KMS-11 (cell line): Measurements from ENCODE around the gene ACTR3C.
"Not testable (repeated sequence)": the region's sequence is repeated elsewhere in the genome, so short reads cannot be mapped to it uniquely, and the experiment has no call there.

Experiments used
- H2AFZ ChIP-seq: fragments of 200-600 bp; sonication (generic); 2 replicates; pipeline ENCODE4 v1.6.1; 2016; ENCODE audit warnings: antibody characterized with exemption, mixed run types, low read depth
- H3K27ac ChIP-seq: fragments of 200-600 bp; sonication (generic); 2 replicates; pipeline ENCODE4 v1.6.1; 2016; ENCODE audit warnings: mild to moderate bottlenecking, mixed run types
- H3K27me3 ChIP-seq: fragments of 200-600 bp; sonication (generic); 2 replicates; pipeline ENCODE4 v1.6.1; 2017; ENCODE audit warnings: mild to moderate bottlenecking, low read depth, mixed run types, moderate library complexity; ENCODE audit not compliant: insufficient read depth
- H3K36me3 ChIP-seq: fragments of 200-600 bp; sonication (generic); 2 replicates; pipeline ENCODE4 v1.6.1; 2017; ENCODE audit warnings: mild to moderate bottlenecking, mixed run types; ENCODE audit not compliant: insufficient read depth
- H3K4me1 ChIP-seq: fragments of 200-600 bp; sonication (generic); 2 replicates; pipeline ENCODE4 v1.6.1; 2016; ENCODE audit warnings: mild to moderate bottlenecking, low read depth, mixed run types; ENCODE audit not compliant: poor library complexity, severe bottlenecking
- H3K4me2 ChIP-seq: fragments of 200-600 bp; sonication (generic); 2 replicates; pipeline ENCODE4 v1.7.0; 2016; ENCODE audit warnings: mild to moderate bottlenecking, mixed run types
- H3K4me3 ChIP-seq: fragments of 200-600 bp; sonication (generic); IDR thresholded peaks from 2 replicates; pipeline ENCODE4 v1.6.1; 2017; ENCODE audit warnings: low read depth, low read length, mixed read lengths; ENCODE audit not compliant: insufficient read depth
- H3K79me2 ChIP-seq: fragments of 200-600 bp; sonication (generic); 2 replicates; pipeline ENCODE4 v1.6.1; 2016; ENCODE audit warnings: low read depth, mixed run types; ENCODE audit not compliant: insufficient read depth
- H3K9ac ChIP-seq: fragments of 200-600 bp; sonication (generic); 2 replicates; pipeline ENCODE4 v1.6.1; 2016; ENCODE audit warnings: mild to moderate bottlenecking, mixed run types
- H4K20me1 ChIP-seq: fragments of 200-600 bp; sonication (generic); 2 replicates; pipeline ENCODE4 v1.6.1; 2016; ENCODE audit warnings: mild to moderate bottlenecking, mixed run types; ENCODE audit not compliant: insufficient read depth
- CTCF ChIP-seq: fragments of 200-600 bp; sonication (generic); conservative IDR thresholded peaks from 2 replicates; pipeline ENCODE4 v1.6.1; 2017; ENCODE audit warnings: low read depth, mild to moderate bottlenecking, antibody characterized with exemption, low read length, moderate library complexity, mixed read lengths

ACTR3C gene

GRCh38 chr7:150311146-150311545 is 12.2 kb downstream of the ACTR3C start:
- H3K36me3 ChIP-seq: no peaks in the 10 kb centered on the region
- H3K27ac ChIP-seq: no peak overlapping the region
- no peak overlapping the region for H3K4me3 ChIP-seq
- H3K4me1 ChIP-seq: peaks cover 47% of the 10 kb centered on the region
- H3K9ac ChIP-seq: no peak overlapping the region
- TF ChIP-seq CTCF: no peak
- no peak overlapping the region for H3K4me2 ChIP-seq
- H2AFZ ChIP-seq: no peak overlapping the region
- no peaks in the 10 kb centered on the region for H3K27me3 ChIP-seq
- peaks cover 18% of the 10 kb centered on the region for H3K79me2 ChIP-seq
- H4K20me1 ChIP-seq: no peaks in the 10 kb centered on the region

- H4K20me1 ChIP-seq: no peaks in the 10 kb centered on the region
- no peaks in the 10 kb centered on the region for H3K36me3 ChIP-seq
- H3K4me1 ChIP-seq: peaks cover 36% of the 10 kb centered on the region
- no peaks in the 10 kb centered on the region for H3K27me3 ChIP-seq
- no peak overlapping the region for H3K27ac ChIP-seq
- peaks cover 10% of the 10 kb centered on the region for H3K79me2 ChIP-seq
- no peak overlapping the region for H3K9ac ChIP-seq
- no peak overlapping the region for H3K4me2 ChIP-seq
- no peak overlapping the region for H2AFZ ChIP-seq
- H3K4me3 ChIP-seq: no peak overlapping the region
- TF ChIP-seq CTCF: no peak
These were observed 14.8 kb downstream of the ACTR3C start for GRCh38 chr7:150308575-150308974.

- H4K20me1 ChIP-seq: no peaks in the 10 kb centered on the region
- H3K4me1 ChIP-seq: peaks cover 30% of the 10 kb centered on the region
- no peak overlapping the region for H2AFZ ChIP-seq
- H3K27me3 ChIP-seq: no peaks in the 10 kb centered on the region
- no peak overlapping the region for H3K4me2 ChIP-seq
- peaks cover 6% of the 10 kb centered on the region for H3K79me2 ChIP-seq
- no peaks in the 10 kb centered on the region for H3K36me3 ChIP-seq
- no peak overlapping the region for H3K4me3 ChIP-seq
- no peak overlapping the region for H3K9ac ChIP-seq
- H3K27ac ChIP-seq: no peak overlapping the region
- no peak for TF ChIP-seq CTCF
These were observed 15.4 kb downstream of the ACTR3C start for GRCh38 chr7:150307904-150308303.

- Histone ChIP-seq H3K4me2 (no peak overlapping the region), H3K4me1 (peaks cover 22% of the 10 kb centered on the region), H3K27me3 (no peaks in the 10 kb centered on the region), H3K79me2 (peaks cover 6% of the 10 kb centered on the region), H3K9ac (no peak overlapping the region), H3K27ac (no peak overlapping the region), H2AFZ (no peak overlapping the region), H4K20me1 (no peaks in the 10 kb centered on the region), H3K36me3 (no peaks in the 10 kb centered on the region), H3K4me3 (no peak overlapping the region)
- TF ChIP-seq CTCF: no peak
These were observed 16.2 kb downstream of the ACTR3C start for GRCh38 chr7:150307129-150307528.

- not testable (repeated sequence) for H3K4me3 ChIP-seq, H3K27ac ChIP-seq, H3K36me3 ChIP-seq, H3K9ac ChIP-seq, H3K27me3 ChIP-seq, H3K4me2 ChIP-seq, H3K79me2 ChIP-seq, H4K20me1 ChIP-seq, H2AFZ ChIP-seq
- H3K4me1 ChIP-seq: peaks cover 20% of the 10 kb centered on the region
These were observed 17.0 kb downstream of the ACTR3C start for GRCh38 chr7:150306377-150306776.

- not testable (repeated sequence) for H3K27me3 ChIP-seq, H3K4me2 ChIP-seq, H3K27ac ChIP-seq, H2AFZ ChIP-seq, H3K79me2 ChIP-seq, H3K9ac ChIP-seq, H4K20me1 ChIP-seq, H3K4me3 ChIP-seq, H3K36me3 ChIP-seq
- H3K4me1 ChIP-seq: peaks cover 20% of the 10 kb centered on the region
These were observed 17.5 kb downstream of the ACTR3C start for GRCh38 chr7:150305903-150306284.

- H2AFZ ChIP-seq, H3K4me2 ChIP-seq, H3K27ac ChIP-seq, H3K79me2 ChIP-seq, H3K27me3 ChIP-seq, H3K4me3 ChIP-seq, H4K20me1 ChIP-seq, H3K9ac ChIP-seq, H3K36me3 ChIP-seq: not testable (repeated sequence)
- peaks cover 20% of the 10 kb centered on the region for H3K4me1 ChIP-seq
These were observed 18.0 kb downstream of the ACTR3C start for GRCh38 chr7:150305259-150305902.
